ENCODE measurements around the gene NT5C.

The NT5C gene

DNA sequence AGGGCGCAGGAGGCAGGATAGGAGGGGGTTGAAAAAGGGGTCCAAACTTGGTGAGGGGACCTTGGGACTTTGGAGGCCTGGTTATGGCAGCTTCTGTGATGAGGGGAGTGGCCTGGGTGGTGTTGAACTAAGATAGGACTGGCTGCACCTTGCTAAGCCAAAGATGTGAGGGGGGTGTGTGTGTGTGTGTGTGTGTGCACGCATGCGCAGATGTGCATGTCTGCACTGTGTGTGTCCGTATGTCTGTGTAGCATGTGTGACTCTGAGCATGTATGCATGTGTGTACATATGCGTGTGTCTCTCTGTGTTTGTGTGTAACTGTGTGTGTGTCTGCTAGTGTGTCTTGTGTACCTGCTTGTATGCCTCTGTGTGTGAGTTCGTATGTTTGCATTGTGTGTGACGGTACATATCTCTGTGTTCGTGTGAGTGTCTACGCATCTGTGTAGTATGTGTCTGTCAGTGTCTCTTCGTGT lies 39.7 kb downstream of the NT5C start:
- no peak for DNase-seq (ENCODE audit: low read depth)

- DNase-seq (ENCODE audit: low read depth) = no peak
These were observed 40.4 kb downstream of the NT5C start for GRCh38 chr17:75090871-75091854.

DNA sequence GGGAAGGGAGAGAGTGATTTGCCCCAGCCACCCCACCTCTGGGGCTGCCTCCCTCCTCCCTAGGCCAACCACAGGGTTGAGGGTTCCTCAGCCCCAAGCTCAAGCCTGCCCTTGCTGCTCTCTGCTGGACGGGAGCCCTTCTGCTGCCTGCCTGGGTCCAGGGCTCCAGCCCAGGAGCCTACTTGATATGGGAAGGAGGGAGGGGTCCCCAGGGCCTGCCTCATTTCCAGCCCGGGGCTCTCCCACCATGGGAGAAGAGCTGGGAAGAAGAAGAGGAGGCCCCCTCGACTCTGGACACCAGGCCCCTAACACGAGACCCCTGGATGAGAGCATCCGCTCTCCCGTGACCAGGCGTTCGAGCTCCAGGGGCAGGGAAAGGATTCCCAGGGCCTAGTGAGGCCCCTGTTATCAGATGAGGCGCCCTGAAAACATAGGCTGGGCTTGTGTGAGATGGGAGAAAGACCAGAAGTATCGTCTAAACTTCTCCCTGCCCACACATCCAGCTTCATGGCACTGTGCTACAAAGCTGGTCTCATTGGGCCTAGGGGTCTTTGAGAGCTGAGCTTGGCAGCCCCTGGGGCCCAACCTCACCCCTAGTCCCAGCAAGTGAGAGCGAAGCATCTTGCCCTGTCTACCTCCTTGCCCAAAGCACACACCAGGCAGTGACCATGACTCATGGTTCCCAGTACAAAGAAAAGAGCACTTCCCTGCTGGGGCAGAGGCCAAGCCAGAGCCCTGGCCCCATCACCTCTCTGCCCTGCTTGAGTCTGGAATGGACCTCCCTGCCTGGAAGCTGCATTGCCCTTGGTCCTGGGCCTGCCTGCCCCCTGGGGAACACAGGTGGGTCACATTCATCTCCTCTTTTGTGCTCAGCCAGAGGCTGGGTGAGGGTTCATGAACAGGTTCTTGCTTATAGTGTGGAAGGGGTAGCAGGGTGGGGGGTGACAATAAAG lies 42.8 kb downstream of the NT5C start:
- peak; percentile 64 for DNase-seq (ENCODE audit: low read depth)

DNA sequence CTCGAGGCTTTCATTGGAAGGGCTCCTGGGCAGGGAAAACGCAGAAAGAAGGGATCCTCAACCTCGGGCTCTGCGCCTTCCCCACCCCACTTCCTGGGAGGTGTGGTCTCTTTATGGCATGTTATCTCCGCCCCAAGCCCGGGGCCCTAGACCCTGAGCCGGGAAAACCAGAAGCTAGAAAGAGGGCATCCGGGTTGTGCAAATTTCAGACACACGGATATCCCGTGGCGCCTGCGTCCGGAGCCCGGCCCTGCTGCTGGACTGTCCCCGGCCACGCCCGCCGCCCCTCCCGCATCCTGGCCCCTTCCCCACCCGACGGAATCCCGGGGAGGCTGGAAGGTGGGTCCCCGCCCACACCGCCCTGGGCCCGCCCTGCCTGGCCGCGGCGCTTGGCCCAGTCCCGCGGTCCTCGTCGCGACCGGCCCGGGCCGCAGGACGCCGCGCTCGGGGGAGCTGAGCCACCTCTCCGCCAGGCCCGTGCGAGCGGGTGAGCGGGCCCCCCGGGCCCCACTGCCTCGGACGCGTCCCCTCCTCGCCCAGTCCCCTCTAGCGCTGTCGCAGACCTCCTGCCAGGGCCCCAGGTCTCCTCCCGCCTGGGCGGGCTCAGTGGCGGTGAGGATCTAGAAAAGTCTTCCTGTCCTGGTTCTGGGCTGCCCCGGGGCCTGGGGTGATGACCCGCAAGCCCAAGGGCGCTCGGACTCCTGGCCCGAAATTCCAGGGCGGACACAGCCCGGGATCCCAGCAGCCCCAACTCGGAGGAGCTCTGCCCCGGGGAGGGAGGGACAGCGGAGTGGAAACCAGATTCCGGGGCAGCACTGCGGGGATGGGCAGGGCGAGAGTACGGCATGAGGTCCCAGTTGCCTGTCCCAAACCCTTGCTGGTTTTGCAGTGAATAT lies 43.7 kb downstream of the NT5C start, which contains the start of gene SLC16A5:
Gene SLC16A5 (plus strand): TSS at position 397 of the 896 bp plus-strand sequence. CDS start 5,683 bp downstream, outside the sequence.
- peak; percentile 97 for DNase-seq (ENCODE audit: low read depth)

- no peak for DNase-seq (ENCODE audit: low read depth)
These were observed 44.4 kb downstream of the NT5C start for GRCh38 chr17:75087182-75087557.

DNA sequence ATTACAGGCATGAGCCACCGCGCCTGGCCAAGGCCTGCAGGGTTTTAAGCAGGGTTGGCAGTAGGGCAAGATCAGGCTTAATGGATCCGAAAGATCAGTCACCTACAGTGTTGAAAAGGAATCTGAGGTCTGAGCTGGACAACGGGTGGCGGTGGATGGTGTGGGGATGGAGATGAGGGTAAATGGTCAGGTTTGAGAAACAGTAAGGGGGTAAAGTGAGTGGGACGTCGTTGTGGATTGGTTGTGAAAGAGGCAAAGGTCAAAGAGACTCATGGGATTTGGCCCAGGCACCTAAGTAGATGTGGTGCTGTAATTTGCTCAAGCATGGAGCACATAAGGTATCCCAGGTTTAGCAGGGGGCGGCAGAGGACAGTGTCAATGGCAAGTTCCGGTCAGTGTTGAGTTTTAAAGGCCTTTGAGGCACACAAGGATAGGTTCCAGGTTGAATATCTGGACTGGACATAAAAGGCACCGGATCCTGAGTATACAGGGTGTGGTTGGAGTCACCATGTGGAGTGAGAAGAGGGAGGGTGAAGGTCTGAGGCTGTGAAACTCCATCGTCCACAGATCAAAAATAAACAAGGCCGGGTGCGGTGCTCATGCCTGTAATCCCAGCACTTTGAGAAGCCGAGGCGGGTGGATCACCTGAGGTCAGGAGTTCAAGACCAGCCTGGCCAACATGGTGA lies 44.9 kb downstream of the NT5C start:
- DNase-seq (ENCODE audit: low read depth) = no peak

DNA sequence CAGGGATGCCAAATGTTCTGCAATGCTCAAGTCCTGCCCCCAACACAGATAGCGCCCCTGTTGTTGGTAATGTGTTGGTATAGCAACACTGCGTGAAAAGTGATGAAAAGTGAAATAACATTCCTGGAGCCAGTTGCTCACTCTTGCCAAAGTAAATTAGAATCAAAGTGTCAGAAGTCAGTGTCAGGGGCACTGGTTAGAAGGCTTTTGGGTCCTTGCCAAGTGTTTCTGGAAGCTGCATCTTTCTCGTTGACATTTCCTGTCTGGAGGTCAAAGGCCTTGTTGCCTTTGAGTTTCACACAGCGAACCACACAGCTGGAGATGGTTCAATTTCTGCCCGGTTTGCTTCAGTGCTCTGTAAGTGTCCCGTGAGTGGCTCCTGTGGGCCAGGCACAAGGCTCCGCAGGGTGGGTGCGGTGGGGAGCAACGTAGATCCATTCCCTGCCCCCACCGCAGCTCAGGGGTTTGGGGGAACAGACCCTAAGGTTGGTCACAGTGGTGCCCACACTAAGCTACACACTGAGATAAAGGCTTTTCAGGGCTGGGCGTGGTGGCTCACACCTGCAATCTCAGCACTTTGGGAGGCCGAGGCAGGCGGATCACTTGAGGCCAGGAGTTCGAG lies 47.4 kb downstream of the NT5C start:
- peak; percentile 44 for DNase-seq (ENCODE audit: low read depth)

GRCh38 chr17:75082683-75083082 lies 48.9 kb downstream of the NT5C start:
- DNase-seq (ENCODE audit: low read depth) = no peak

- no peak for DNase-seq (ENCODE audit: low read depth)
These were observed 49.7 kb downstream of the NT5C start for GRCh38 chr17:75081611-75082540.

Data from EH (cell line).